GM18511 (cell line): ENCODE results near the gene CSTF2T.
A peak's percentile ranks its signal among the peaks of the same experiment; 100 is the strongest.

Experiments used
- ATAC-seq: cut with Tn5 transposase; IDR thresholded peaks from one replicate; pipeline ENCODE4 v1.9.1; 2021; ENCODE audit warnings: mild to moderate bottlenecking, moderate library complexity; ENCODE audit not compliant: unreplicated experiment

The CSTF2T gene

GRCh38 chr10:51699475-51700227, at the start of gene CSTF2T:
TSS of gene CSTF2T (minus strand) at chr10:51699595. CDS start at chr10:51699549, 46 bp downstream.
- ATAC-seq: peak; percentile 94

- ATAC-seq: no peak
Measured at GRCh38 chr10:51748959-51749358, 49.6 kb upstream of the CSTF2T start.

GRCh38 chr10:51747216-51747615, 47.8 kb upstream of the CSTF2T start:
- no peak for ATAC-seq

GRCh38 chr10:51745397-51745796, 46.0 kb upstream of the CSTF2T start:
- ATAC-seq: no peak

- peak; percentile 50 for ATAC-seq
Measured at GRCh38 chr10:51744235-51745000, 45.0 kb upstream of the CSTF2T start.

- peak; percentile 97 for ATAC-seq
Measured at GRCh38 chr10:51743146-51743545, 43.8 kb upstream of the CSTF2T start.

- no peak for ATAC-seq
Measured at GRCh38 chr10:51733057-51733456, 33.7 kb upstream of the CSTF2T start.

- ATAC-seq: no peak
Measured at GRCh38 chr10:51729822-51730555, 30.6 kb upstream of the CSTF2T start.

GRCh38 chr10:51724038-51724437, 24.6 kb upstream of the CSTF2T start:
- ATAC-seq: no peak

GRCh38 chr10:51718804-51719291, 19.5 kb upstream of the CSTF2T start:
- ATAC-seq: no peak

- ATAC-seq: no peak
Measured at GRCh38 chr10:51716981-51717380, 17.6 kb upstream of the CSTF2T start.

GRCh38 chr10:51711519-51711891, 12.1 kb upstream of the CSTF2T start:
- no peak for ATAC-seq

- ATAC-seq: no peak
Measured at GRCh38 chr10:51709324-51709972, 10.1 kb upstream of the CSTF2T start.

- no peak for ATAC-seq
Measured at GRCh38 chr10:51708609-51709008, 9.2 kb upstream of the CSTF2T start.

GRCh38 chr10:51707821-51708424, 8.5 kb upstream of the CSTF2T start:
- no peak for ATAC-seq

- no peak for ATAC-seq
Measured at GRCh38 chr10:51707392-51707791, 8.0 kb upstream of the CSTF2T start.

- no peak for ATAC-seq
Measured at GRCh38 chr10:51706225-51706624, 6.8 kb upstream of the CSTF2T start.

- no peak for ATAC-seq
Measured at GRCh38 chr10:51705774-51706173, 6.4 kb upstream of the CSTF2T start.

GRCh38 chr10:51700228-51700817, 928 bp upstream of the CSTF2T start:
- ATAC-seq: no peak

GRCh38 chr10:51699145-51699474, 285 bp downstream of the CSTF2T start:
- peak; percentile 39 for ATAC-seq
